Measurements from ENCODE around the gene FSIP1. TPM values are rescaled to one million over a fixed set of nuclear protein-coding genes. Genes with fewer than 3 reads are reported as not detected.

The FSIP1 gene
- total and polyA plus RNA-seq, 5 donors from 2014 or later, result 0.08 to 1.1 (median 0.20) TPM

GRCh38 chr15:39744334-39745103 lies 38.1 kb downstream of the FSIP1 start:
- Mint-ChIP-seq H3K27me3 (peaks cover 39% of the 10 kb centered on the region), H3K9me3 (peaks cover 0 to 3% (median 0%) of the 10 kb centered on the region in 7 donors), H3K4me1 (no peaks in the 10 kb centered on the region), H3K4me3 (no peak overlapping the region), H3K36me3 (no peaks in the 10 kb centered on the region), H3K27ac (no peak overlapping the region)
- no peaks in the 10 kb centered on the region for H3K36me3 ChIP-seq (ENCODE audit: control insufficient read depth, insufficient read depth, low read length)
- H3K9me3 ChIP-seq (ENCODE audit: control insufficient read depth in 2 of 2, low read length in 2 of 2), result no peaks in the 10 kb centered on the region
- ATAC-seq (ENCODE audit: low read depth in 2 of 2) (no peak), DNase-seq (no peak)
- no peak overlapping the region for H3K27ac ChIP-seq (ENCODE audit: insufficient read depth, low read length, poor library complexity, severe bottlenecking)
- H3K4me3 ChIP-seq (ENCODE audit: low read depth, low read length), result no peak overlapping the region
- no peaks in the 10 kb centered on the region for H3K4me1 ChIP-seq (ENCODE audit: control insufficient read depth, insufficient read depth, low read length, poor library complexity, severe bottlenecking)
- peaks cover 23% of the 10 kb centered on the region for H3K27me3 ChIP-seq (ENCODE audit: control insufficient read depth, insufficient read depth, low read length)

GRCh38 chr15:39743611-39744010 lies 39.0 kb downstream of the FSIP1 start:
- no peaks in the 10 kb centered on the region for H3K36me3 ChIP-seq (ENCODE audit: control insufficient read depth, insufficient read depth, low read length)
- H3K27me3 Mint-ChIP-seq, result peaks cover 30% of the 10 kb centered on the region
- H3K27ac ChIP-seq (ENCODE audit: insufficient read depth, low read length, poor library complexity, severe bottlenecking), result no peak overlapping the region
- peaks cover 0 to 3% (median 0%) of the 10 kb centered on the region in 7 donors for H3K9me3 Mint-ChIP-seq
- H3K4me1 ChIP-seq (ENCODE audit: control insufficient read depth, insufficient read depth, low read length, poor library complexity, severe bottlenecking), result no peaks in the 10 kb centered on the region
- H3K4me3 ChIP-seq (ENCODE audit: low read depth, low read length), result no peak overlapping the region
- no peaks in the 10 kb centered on the region for H3K36me3 Mint-ChIP-seq
- H3K27ac Mint-ChIP-seq, result no peak overlapping the region
- H3K4me3 Mint-ChIP-seq, result no peak overlapping the region
- H3K27me3 ChIP-seq (ENCODE audit: control insufficient read depth, insufficient read depth, low read length), result peaks cover 20% of the 10 kb centered on the region
- ATAC-seq (ENCODE audit: low read depth in 2 of 2), result no peak
- DNase-seq, result no peak
- no peaks in the 10 kb centered on the region for H3K9me3 ChIP-seq (ENCODE audit: control insufficient read depth in 2 of 2, low read length in 2 of 2)
- H3K4me1 Mint-ChIP-seq, result no peaks in the 10 kb centered on the region

GRCh38 chr15:39741258-39741657 lies 41.4 kb downstream of the FSIP1 start:
- Mint-ChIP-seq H3K27me3 (peaks cover 15% of the 10 kb centered on the region), H3K4me1 (no peaks in the 10 kb centered on the region), H3K9me3 (peaks cover 0 to 3% (median 0%) of the 10 kb centered on the region in 7 donors), H3K36me3 (no peaks in the 10 kb centered on the region), H3K4me3 (no peak overlapping the region), H3K27ac (no peak overlapping the region)
- no peak overlapping the region for H3K4me3 ChIP-seq (ENCODE audit: low read depth, low read length)
- H3K27ac ChIP-seq (ENCODE audit: insufficient read depth, low read length, poor library complexity, severe bottlenecking), result no peak overlapping the region
- ATAC-seq (ENCODE audit: low read depth in 2 of 2), result no peak
- no peak for DNase-seq
- H3K27me3 ChIP-seq (ENCODE audit: control insufficient read depth, insufficient read depth, low read length), result peaks cover 13% of the 10 kb centered on the region
- H3K9me3 ChIP-seq (ENCODE audit: control insufficient read depth in 2 of 2, low read length in 2 of 2), result no peaks in the 10 kb centered on the region
- no peaks in the 10 kb centered on the region for H3K36me3 ChIP-seq (ENCODE audit: control insufficient read depth, insufficient read depth, low read length)
- H3K4me1 ChIP-seq (ENCODE audit: control insufficient read depth, insufficient read depth, low read length, poor library complexity, severe bottlenecking), result no peaks in the 10 kb centered on the region

- no peak overlapping the region for H3K27ac ChIP-seq (ENCODE audit: insufficient read depth, low read length, poor library complexity, severe bottlenecking)
- H3K27me3 ChIP-seq (ENCODE audit: control insufficient read depth, insufficient read depth, low read length), result peaks cover 9% of the 10 kb centered on the region
- no peaks in the 10 kb centered on the region for H3K4me1 ChIP-seq (ENCODE audit: control insufficient read depth, insufficient read depth, low read length, poor library complexity, severe bottlenecking)
- H3K9me3 ChIP-seq (ENCODE audit: control insufficient read depth in 2 of 2, low read length in 2 of 2), result no peaks in the 10 kb centered on the region
- Mint-ChIP-seq H3K27ac (no peak overlapping the region), H3K4me3 (no peak overlapping the region), H3K9me3 (peaks cover 0 to 2% (median 0%) of the 10 kb centered on the region in 7 donors), H3K4me1 (no peaks in the 10 kb centered on the region), H3K27me3 (peaks cover 7% of the 10 kb centered on the region), H3K36me3 (no peaks in the 10 kb centered on the region)
- no peak overlapping the region for H3K4me3 ChIP-seq (ENCODE audit: low read depth, low read length)
- no peak for ATAC-seq (ENCODE audit: low read depth in 2 of 2)
- no peak for DNase-seq
- H3K36me3 ChIP-seq (ENCODE audit: control insufficient read depth, insufficient read depth, low read length), result no peaks in the 10 kb centered on the region
Observed at GRCh38 chr15:39738998-39739397, 43.6 kb downstream of the FSIP1 start.

GRCh38 chr15:39737196-39737550 lies 45.5 kb downstream of the FSIP1 start:
- Mint-ChIP-seq H3K4me3 (no peak overlapping the region), H3K27ac (no peak overlapping the region), H3K27me3 (peaks cover 6% of the 10 kb centered on the region), H3K4me1 (no peaks in the 10 kb centered on the region), H3K36me3 (no peaks in the 10 kb centered on the region), H3K9me3 (no peaks in the 10 kb centered on the region)
- Histone ChIP-seq H3K36me3 (ENCODE audit: control insufficient read depth, insufficient read depth, low read length) (no peaks in the 10 kb centered on the region), H3K4me1 (ENCODE audit: control insufficient read depth, insufficient read depth, low read length, poor library complexity, severe bottlenecking) (no peaks in the 10 kb centered on the region), H3K27me3 (ENCODE audit: control insufficient read depth, insufficient read depth, low read length) (peaks cover 4% of the 10 kb centered on the region), H3K4me3 (ENCODE audit: low read depth, low read length) (no peak overlapping the region), H3K9me3 (ENCODE audit: control insufficient read depth in 2 of 2, low read length in 2 of 2) (no peaks in the 10 kb centered on the region), H3K27ac (ENCODE audit: insufficient read depth, low read length, poor library complexity, severe bottlenecking) (no peak overlapping the region)
- ATAC-seq (ENCODE audit: low read depth in 2 of 2), result no peak
- no peak for DNase-seq

GRCh38 chr15:39736412-39737195 lies 46.0 kb downstream of the FSIP1 start:
- H3K4me1 Mint-ChIP-seq, result no peaks in the 10 kb centered on the region
- Histone ChIP-seq H3K9me3 (ENCODE audit: control insufficient read depth in 2 of 2, low read length in 2 of 2) (no peaks in the 10 kb centered on the region), H3K27ac (ENCODE audit: insufficient read depth, low read length, poor library complexity, severe bottlenecking) (no peak overlapping the region), H3K27me3 (ENCODE audit: control insufficient read depth, insufficient read depth, low read length) (peaks cover 4% of the 10 kb centered on the region), H3K36me3 (ENCODE audit: control insufficient read depth, insufficient read depth, low read length) (no peaks in the 10 kb centered on the region), H3K4me3 (ENCODE audit: low read depth, low read length) (no peak overlapping the region), H3K4me1 (ENCODE audit: control insufficient read depth, insufficient read depth, low read length, poor library complexity, severe bottlenecking) (no peaks in the 10 kb centered on the region)
- H3K4me3 Mint-ChIP-seq, result no peak overlapping the region
- H3K27me3 Mint-ChIP-seq, result peaks cover 9% of the 10 kb centered on the region
- H3K27ac Mint-ChIP-seq, result no peak overlapping the region
- DNase-seq (no peak), ATAC-seq (ENCODE audit: low read depth in 2 of 2) (no peak)
- H3K36me3 Mint-ChIP-seq, result no peaks in the 10 kb centered on the region
- no peaks in the 10 kb centered on the region for H3K9me3 Mint-ChIP-seq

- Mint-ChIP-seq H3K27ac (no peak overlapping the region), H3K9me3 (no peaks in the 10 kb centered on the region), H3K27me3 (peaks cover 9% of the 10 kb centered on the region), H3K4me3 (no peak overlapping the region), H3K36me3 (no peaks in the 10 kb centered on the region), H3K4me1 (no peaks in the 10 kb centered on the region)
- no peak overlapping the region for H3K4me3 ChIP-seq (ENCODE audit: low read depth, low read length)
- peaks cover 7% of the 10 kb centered on the region for H3K27me3 ChIP-seq (ENCODE audit: control insufficient read depth, insufficient read depth, low read length)
- H3K4me1 ChIP-seq (ENCODE audit: control insufficient read depth, insufficient read depth, low read length, poor library complexity, severe bottlenecking), result no peaks in the 10 kb centered on the region
- ATAC-seq (ENCODE audit: low read depth in 2 of 2) (no peak), DNase-seq (no peak)
- H3K27ac ChIP-seq (ENCODE audit: insufficient read depth, low read length, poor library complexity, severe bottlenecking), result no peak overlapping the region
- H3K9me3 ChIP-seq (ENCODE audit: control insufficient read depth in 2 of 2, low read length in 2 of 2), result no peaks in the 10 kb centered on the region
- H3K36me3 ChIP-seq (ENCODE audit: control insufficient read depth, insufficient read depth, low read length), result no peaks in the 10 kb centered on the region
Observed at GRCh38 chr15:39735120-39735717, 47.4 kb downstream of the FSIP1 start.
